Esophagus squamous epithelium (tissue), 5 donors: ENCODE data around the gene PPM1L. TPM values are rescaled to one million over a fixed set of nuclear protein-coding genes. Genes with fewer than 3 reads are reported as not detected.

ENCODE experiments used
- DNase-seq: peaks from one replicate; lab custom pipeline; 2025; lab: John Stamatoyannopoulos, UW
- H3K27ac ChIP-seq, 4 donors: fragments of 200-600 bp; sonication (generic); one replicate each; pipeline ENCODE4 v1.5.1; 2016 to 2019; ENCODE audit warnings: mild to moderate bottlenecking in 1 of 4
- H3K27me3 ChIP-seq, 4 donors: fragments of 200-600 bp; sonication (generic); 1 replicate in 3 of 4; 2 replicates in 1 of 4; pipeline versions ENCODE4 v1.5.1 to v1.6.0; 2017 to 2021; ENCODE audit warnings: antibody characterized with exemption in 1 of 4
- H3K36me3 ChIP-seq, 3 donors: fragments of 200-600 bp; sonication (generic); one replicate each; pipeline ENCODE4 v1.5.1; 2016 to 2019
- H3K4me1 ChIP-seq, 3 donors: fragments of 200-600 bp; sonication (generic); one replicate each; pipeline ENCODE4 v1.5.1; 2017 to 2019
- H3K4me3 ChIP-seq, 4 donors: fragments of 200-600 bp; sonication (generic); 1 replicate in 3 of 4; 2 replicates in 1 of 4; pipeline ENCODE4 v1.5.1; 2016 to 2019; ENCODE audit warnings: mild to moderate bottlenecking in 2 of 4, moderate library complexity in 1 of 4
- H3K9me3 ChIP-seq, 3 donors: fragments of 200-600 bp; sonication (generic); one replicate each; pipeline ENCODE4 v1.5.1; 2016 to 2019
- CTCF ChIP-seq, 6 experiments: fragments of 450-650 bp in 4 of 6; fragments of 200-600 bp in 2 of 6; sonication (generic) in 2 of 6; IDR thresholded peaks; one replicate each; pipeline ENCODE4 v1.5.1; 2016 to 2019; ENCODE audit warnings: antibody characterized with exemption in 6 of 6, mild to moderate bottlenecking in 4 of 6, moderate library complexity in 4 of 6
- POLR2A ChIP-seq, 4 donors: fragments of 450-650 bp; IDR thresholded peaks; one replicate each; pipeline ENCODE4 v1.6.1; 2017; ENCODE audit warnings: antibody characterized with exemption in 4 of 4, mild to moderate bottlenecking in 4 of 4, moderate library complexity in 3 of 4
- WGBS, 2 donors: methylation state at CpG; one replicate each; pipeline ENCODE4 v1.1.5; 2018; 5-methylcytosine and 5-hydroxymethylcytosine counted together
- intact Hi-C: fragments of 100-400 bp; cut with DNase I; formaldehyde crosslinking; loops from one replicate; pipeline ENCODE4 v1.15.0; 2022
- total RNA-seq, 4 donors: library from RNA; depleted of rRNA; stranded (reverse); fragments of >200 nt; gene quantifications; one replicate each; pipeline ENCODE4 v1.1.0, GENCODE V29; 2016
- donor health status: DM: yes; HTN: yes; CAD: no.

PPM1L gene
- total RNA-seq, 4 donors from 2014 or later: 9.1 to 18.1 (median 12.1) TPM

GRCh38 chr3:161117646-161118045 lies 361.6 kb downstream of the PPM1L start:
- Histone ChIP-seq H3K9me3 (peaks cover 0 to 30% (median 21%) of the 10 kb centered on the region in 3 donors), H3K4me1 (no peaks in the 10 kb centered on the region), H3K27me3 (no peaks in the 10 kb centered on the region), H3K27ac (no peak overlapping the region), H3K36me3 (no peaks in the 10 kb centered on the region), H3K4me3 (no peak overlapping the region)
- TF ChIP-seq CTCF (IDR thresholded peaks at IDR 0.05) (no peak), POLR2A (IDR thresholded peaks at IDR 0.05) (no peak)
- DNase-seq: no peak
- intact Hi-C loops: no loop called here
- 65 to 66% methylated on average over 3 of the region's 3 CpGs for WGBS, 2 donors

GRCh38 chr3:161126495-161126894 lies 370.5 kb downstream of the PPM1L start:
- intact Hi-C loops: no loop called here
- no peak overlapping the region for H3K27ac ChIP-seq
- TF ChIP-seq POLR2A (IDR thresholded peaks at IDR 0.05) (no peak), CTCF (IDR thresholded peaks at IDR 0.05) (no peak)
- H3K27me3 ChIP-seq: no peaks in the 10 kb centered on the region
- H3K9me3 ChIP-seq: peaks cover 0 to 25% (median 10%) of the 10 kb centered on the region in 3 donors
- H3K36me3 ChIP-seq: no peaks in the 10 kb centered on the region
- H3K4me3 ChIP-seq: no peak overlapping the region
- no peaks in the 10 kb centered on the region for H3K4me1 ChIP-seq
- no peak for DNase-seq
- 57 to 61% methylated on average over 2 of the region's 2 CpGs for WGBS, 2 donors

Other genes with a start within 250 kb of the PPM1L start
- 10 to 100 TPM; 19.9 to 34.7 (median 23.4) TPM for gene KPNA4, start 190.7 kb upstream of the PPM1L start, total RNA-seq
- gene ARL14, start 79.1 kb upstream of the PPM1L start, total RNA-seq: under 1 TPM in 3 of 4 donors, not detected in 1; 0.70 to 0.92 (median 0.76) TPM